A549 (cell line): ENCODE measurements around the gene AFAP1.

ENCODE experiments used
- EP300 ChIP-seq, 2 experiments: fragments of >200 bp; sonication (Bioruptor Twin); formaldehyde crosslinking; IDR thresholded peaks; 2 replicates in 1 of 2; 3 replicates in 1 of 2; pipeline ENCODE4 v1.6.1; 2016 to 2017
- HDAC2 ChIP-seq: fragments of 200-600 bp; sonication (generic); IDR thresholded peaks from 2 replicates; pipeline ENCODE4 v1.6.1; 2016
- HMGXB4 ChIP-seq: fragments of 250-450 bp; sonication (Bioruptor Pico); IDR thresholded peaks from 2 replicates; pipeline ENCODE4 v1.5.0; 2021; ENCODE audit warnings: mild to moderate bottlenecking, moderate library complexity, borderline replicate concordance
- JUN ChIP-seq, 2 experiments: fragments of >200 bp; sonication (Bioruptor Twin); formaldehyde crosslinking; IDR thresholded peaks; 2 replicates in 1 of 2; 3 replicates in 1 of 2; pipeline ENCODE4 v1.6.1; 2016 to 2017
- MAFK ChIP-seq: fragments of 450-650 bp; IDR thresholded peaks from 2 replicates; pipeline ENCODE4 v1.6.1; 2014; ENCODE audit not compliant: partially characterized antibody
- POLR2A ChIP-seq: IDR thresholded peaks from 2 replicates; pipeline ENCODE4 v1.6.1; 2012; ENCODE audit warnings: mild to moderate bottlenecking, low read length
- POLR2AphosphoS2 ChIP-seq: conservative IDR thresholded peaks from 2 replicates; pipeline ENCODE4 v1.6.1; 2012; ENCODE audit warnings: low read length, improper control_type of control experiment, inconsistent platforms
- SMC3 ChIP-seq: fragments of >200 bp; sonication (Bioruptor Twin); formaldehyde crosslinking; IDR thresholded peaks from 3 replicates; pipeline ENCODE4 v1.6.1; 2018; ENCODE audit warnings: inconsistent platforms
- TP53 ChIP-seq: fragments of 250-450 bp; sonication (Bioruptor Pico); IDR thresholded peaks from 2 replicates; pipeline ENCODE4 v1.5.0; 2021; ENCODE audit warnings: mild to moderate bottlenecking, moderate library complexity
- ZSCAN20 ChIP-seq: fragments of 250-450 bp; sonication (Bioruptor Pico); IDR thresholded peaks from 2 replicates; pipeline ENCODE4 v1.8.0; 2022; ENCODE audit warnings: mild to moderate bottlenecking, moderate library complexity
- TF ChIP-seq, protein P1 (sequence below): fragments of >200 bp; sonication (Bioruptor Twin); formaldehyde crosslinking; IDR thresholded peaks from 3 replicates; pipeline ENCODE4 v1.5.1; 2016

DNA sequence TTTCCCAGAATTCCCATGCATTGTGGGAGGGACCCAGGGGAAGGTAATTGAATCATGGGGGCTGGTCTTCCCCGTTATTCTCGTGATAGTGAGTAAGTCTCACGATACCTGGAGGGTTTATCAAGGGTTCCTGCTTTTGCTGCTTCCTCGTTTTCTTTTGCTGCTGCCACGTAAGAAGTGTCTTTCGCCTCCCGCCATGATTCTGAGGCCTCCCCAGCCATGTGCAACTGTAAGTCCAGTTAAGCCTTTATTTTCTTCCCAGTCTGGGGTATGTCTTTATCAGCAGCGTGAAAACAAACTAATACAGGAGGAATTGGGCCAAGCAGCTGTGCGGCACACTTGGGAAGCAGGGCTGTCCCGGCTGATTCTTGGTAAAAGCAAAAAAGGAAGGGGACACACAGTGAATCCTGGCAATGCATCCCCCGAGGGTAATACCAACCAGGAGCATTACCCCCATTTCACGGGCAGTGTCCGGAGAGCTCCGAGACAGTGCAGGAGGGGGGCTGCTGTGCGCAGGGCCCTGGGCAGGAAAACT lies 185.7 kb downstream of the AFAP1 start:
- TF ChIP-seq HDAC2 (no peak), HMGXB4 (CRISPR knock-in tag) (no peak), EP300 (IDR thresholded peaks at IDR 0.05) (no peak), TP53 (no peak), POLR2AphosphoS2 (no peak), MAFK (no peak), JUN (IDR thresholded peaks at IDR 0.05) (no peak), ZSCAN20 (CRISPR knock-in tag) (no peak), POLR2A (no peak), SMC3 (no peak)
- TF ChIP-seq, protein P1, sequence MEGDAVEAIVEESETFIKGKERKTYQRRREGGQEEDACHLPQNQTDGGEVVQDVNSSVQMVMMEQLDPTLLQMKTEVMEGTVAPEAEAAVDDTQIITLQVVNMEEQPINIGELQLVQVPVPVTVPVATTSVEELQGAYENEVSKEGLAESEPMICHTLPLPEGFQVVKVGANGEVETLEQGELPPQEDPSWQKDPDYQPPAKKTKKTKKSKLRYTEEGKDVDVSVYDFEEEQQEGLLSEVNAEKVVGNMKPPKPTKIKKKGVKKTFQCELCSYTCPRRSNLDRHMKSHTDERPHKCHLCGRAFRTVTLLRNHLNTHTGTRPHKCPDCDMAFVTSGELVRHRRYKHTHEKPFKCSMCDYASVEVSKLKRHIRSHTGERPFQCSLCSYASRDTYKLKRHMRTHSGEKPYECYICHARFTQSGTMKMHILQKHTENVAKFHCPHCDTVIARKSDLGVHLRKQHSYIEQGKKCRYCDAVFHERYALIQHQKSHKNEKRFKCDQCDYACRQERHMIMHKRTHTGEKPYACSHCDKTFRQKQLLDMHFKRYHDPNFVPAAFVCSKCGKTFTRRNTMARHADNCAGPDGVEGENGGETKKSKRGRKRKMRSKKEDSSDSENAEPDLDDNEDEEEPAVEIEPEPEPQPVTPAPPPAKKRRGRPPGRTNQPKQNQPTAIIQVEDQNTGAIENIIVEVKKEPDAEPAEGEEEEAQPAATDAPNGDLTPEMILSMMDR = no peak
